ENCODE data around the gene PHLDA3. TPM values are rescaled to one million over a fixed set of nuclear protein-coding genes. Genes with fewer than 3 reads are reported as not detected.

The PHLDA3 gene
- total and polyA plus RNA-seq, 2 of the 13 experiments (the other 11 are each of a cell fraction or from before 2014, with no cell fraction given), result 16.7 to 33.6 TPM

DNA sequence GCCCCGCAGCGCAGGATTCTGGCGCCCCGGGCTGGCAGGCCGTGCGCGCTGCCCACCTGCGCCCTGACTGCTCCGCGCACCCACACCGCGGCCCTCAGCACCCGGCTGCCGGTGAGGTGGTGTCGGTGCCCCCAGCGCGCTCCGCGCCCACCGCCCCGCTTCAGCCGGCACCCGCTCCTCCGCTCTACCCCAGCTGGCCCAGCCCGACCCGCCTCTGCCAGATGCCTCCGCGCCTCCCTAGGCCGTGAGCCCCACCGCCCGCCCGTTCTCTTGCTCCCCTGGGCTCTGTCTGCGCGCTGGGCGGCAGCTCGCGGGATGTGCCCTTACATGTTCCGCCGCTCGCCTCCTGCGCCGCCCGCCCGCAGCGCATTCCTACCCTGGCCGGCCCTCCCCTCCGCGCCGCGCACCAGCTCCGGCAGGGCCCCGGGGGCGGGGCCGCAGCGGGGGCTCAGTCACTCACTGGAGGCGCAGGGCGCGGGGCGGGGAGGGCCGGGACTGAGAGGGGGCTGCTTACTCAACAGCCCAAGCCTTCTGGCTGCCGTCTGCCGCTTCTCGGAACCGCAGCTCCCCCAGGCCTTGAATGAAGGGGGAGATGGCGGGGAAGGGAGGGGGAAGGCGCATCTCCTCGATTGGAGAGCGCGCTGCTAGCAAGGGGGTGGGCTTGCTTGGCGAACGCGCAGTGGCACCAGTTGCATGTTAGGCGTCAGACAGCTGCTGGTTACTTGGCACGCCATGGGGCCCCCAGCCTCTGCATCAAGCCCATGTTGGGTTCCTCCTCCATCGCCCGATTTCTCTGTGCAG, at the start of gene PHLDA3 (continued):
- peak; percentile 23; the same call in 1 of the 2 replicates for TF ChIP-seq MYC (CRISPR knock-in tag; IDR thresholded peaks at IDR 0.05; ENCODE audit: borderline replicate concordance)
- TF ChIP-seq THYN1 (CRISPR knock-in tag; IDR thresholded peaks at IDR 0.05; ENCODE audit: borderline replicate concordance, low read depth), result no peak
- TF ChIP-seq AKAP8 (CRISPR knock-in tag; IDR thresholded peaks at IDR 0.05), result 0 out of 2 replicates have a peak, but pooled peaks have one; percentile 39
- TF ChIP-seq KLF6 (CRISPR knock-in tag; IDR thresholded peaks at IDR 0.05), result peak; percentile 64
- TF ChIP-seq ATF5 (CRISPR knock-in tag; IDR thresholded peaks at IDR 0.05; ENCODE audit: low read depth), result no peak
- TF ChIP-seq, protein P1, sequence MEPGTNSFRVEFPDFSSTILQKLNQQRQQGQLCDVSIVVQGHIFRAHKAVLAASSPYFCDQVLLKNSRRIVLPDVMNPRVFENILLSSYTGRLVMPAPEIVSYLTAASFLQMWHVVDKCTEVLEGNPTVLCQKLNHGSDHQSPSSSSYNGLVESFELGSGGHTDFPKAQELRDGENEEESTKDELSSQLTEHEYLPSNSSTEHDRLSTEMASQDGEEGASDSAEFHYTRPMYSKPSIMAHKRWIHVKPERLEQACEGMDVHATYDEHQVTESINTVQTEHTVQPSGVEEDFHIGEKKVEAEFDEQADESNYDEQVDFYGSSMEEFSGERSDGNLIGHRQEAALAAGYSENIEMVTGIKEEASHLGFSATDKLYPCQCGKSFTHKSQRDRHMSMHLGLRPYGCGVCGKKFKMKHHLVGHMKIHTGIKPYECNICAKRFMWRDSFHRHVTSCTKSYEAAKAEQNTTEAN (CRISPR knock-in tag; conservative IDR thresholded peaks at IDR 0.05), result no peak
- TF ChIP-seq ZSCAN21 (CRISPR knock-in tag; IDR thresholded peaks at IDR 0.05; ENCODE audit: borderline replicate concordance), result no peak; the same call in 1 of the 2 replicates
- no peak; the same call in 1 of the 2 replicates for TF ChIP-seq ZNF543 (CRISPR knock-in tag; IDR thresholded peaks at IDR 0.05)
- no peak for TF ChIP-seq ZNF143 (CRISPR knock-in tag; IDR thresholded peaks at IDR 0.05)
- 0 out of 2 replicates have a peak, but pooled peaks have one; percentile 19 for TF ChIP-seq ARID2 (CRISPR knock-in tag; IDR thresholded peaks at IDR 0.05; ENCODE audit: borderline replicate concordance)
- TF ChIP-seq ZBTB40 (IDR thresholded peaks at IDR 0.05), result no peak
- no peak; the same call in 1 of the 2 replicates for TF ChIP-seq ZBTB40 (CRISPR knock-in tag; IDR thresholded peaks at IDR 0.05)
- peak; percentile 4; the same call in 1 of the 2 replicates for TF ChIP-seq ZNF780A (CRISPR knock-in tag; IDR thresholded peaks at IDR 0.05)
- TF ChIP-seq PATZ1 (CRISPR knock-in tag; IDR thresholded peaks at IDR 0.05), result peak; percentile 97
- no peak for TF ChIP-seq EEA1 (CRISPR knock-in tag; IDR thresholded peaks at IDR 0.05; ENCODE audit: borderline replicate concordance)
- no peak for TF ChIP-seq NFYB (CRISPR knock-in tag; IDR thresholded peaks at IDR 0.05)
